Parathyroid adenoma (tissue), 2 donors: ENCODE results near the gene XXYLT1.

Experiments
- H2AFZ ChIP-seq: fragments of 300-600 bp; sonication (generic); one replicate; pipeline ENCODE4 v1.7.0; 2017; ENCODE audit warnings: antibody characterized with exemption, mild to moderate bottlenecking
- H3K27ac ChIP-seq: fragments of 300-600 bp; sonication (generic); one replicate; pipeline ENCODE4 v1.7.0; 2017
- H3K27me3 ChIP-seq: fragments of 300-600 bp; sonication (generic); one replicate; pipeline ENCODE4 v1.7.0; 2017; ENCODE audit warnings: low read length; ENCODE audit not compliant: control insufficient read depth, insufficient read depth
- H3K36me3 ChIP-seq: fragments of 300-600 bp; sonication (generic); one replicate; pipeline ENCODE4 v1.7.0; 2017; ENCODE audit warnings: low read length; ENCODE audit not compliant: control insufficient read depth, insufficient read depth
- H3K4me1 ChIP-seq: fragments of 300-600 bp; sonication (generic); one replicate; pipeline ENCODE4 v1.7.0; 2017; ENCODE audit warnings: control low read depth
- H3K4me2 ChIP-seq: fragments of 300-600 bp; sonication (generic); one replicate; pipeline ENCODE4 v1.7.0; 2017; ENCODE audit warnings: low read length
- H3K4me3 ChIP-seq: fragments of 300-600 bp; sonication (generic); one replicate; pipeline ENCODE4 v1.7.0; 2017; ENCODE audit warnings: low read depth, low read length
- H3K79me2 ChIP-seq: fragments of 300-600 bp; sonication (generic); one replicate; pipeline ENCODE4 v1.7.0; 2017; ENCODE audit warnings: control low read depth
- H3K9ac ChIP-seq: fragments of 300-600 bp; sonication (generic); one replicate; pipeline ENCODE4 v1.7.0; 2017; ENCODE audit warnings: mild to moderate bottlenecking
- H3K9me3 ChIP-seq: fragments of 300-600 bp; sonication (generic); one replicate; pipeline ENCODE4 v1.7.0; 2017; ENCODE audit warnings: low read length; ENCODE audit not compliant: control insufficient read depth
- TF ChIP-seq, protein P1 (sequence below): fragments of 300-600 bp; sonication (generic); IDR thresholded peaks from one replicate; pipeline ENCODE4 v1.7.0; 2017; ENCODE audit warnings: antibody characterized with exemption, mild to moderate bottlenecking
- donor health status: primary hyperparathyroidism.

The XXYLT1 gene

DNA sequence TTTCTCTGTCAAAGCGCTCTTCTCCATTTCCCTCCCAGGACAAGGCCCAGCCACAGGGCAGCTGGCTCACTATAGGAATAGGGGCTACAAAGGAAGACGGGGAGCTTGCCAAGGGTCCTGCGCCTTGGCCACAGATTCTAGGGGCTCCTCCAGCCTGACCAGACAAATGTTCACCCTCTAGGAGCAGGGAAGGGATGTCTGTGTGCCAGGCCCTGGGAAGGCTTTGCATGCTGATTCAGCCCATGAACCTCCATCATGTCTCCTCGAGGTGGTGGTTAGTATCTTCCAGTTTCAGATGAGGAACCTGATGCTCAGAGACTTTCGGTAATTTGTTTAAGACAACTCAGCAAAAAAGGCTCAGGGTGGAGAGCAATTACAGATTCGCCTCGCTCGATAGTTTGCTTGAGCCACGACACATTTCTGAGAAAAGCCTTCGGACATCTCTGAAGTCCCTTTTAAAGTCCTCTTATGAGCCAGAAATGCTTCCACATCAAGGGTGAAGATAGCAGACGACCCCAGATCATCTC lies 110.0 kb downstream of the XXYLT1 start:
- no peaks in the 10 kb centered on the region for H3K27me3 ChIP-seq
- no peak overlapping the region for H2AFZ ChIP-seq
- no peaks in the 10 kb centered on the region for H3K36me3 ChIP-seq
- H3K9me3 ChIP-seq, result no peaks in the 10 kb centered on the region
- H3K27ac ChIP-seq, result peak overlapping the region; percentile 40
- no peak overlapping the region for H3K9ac ChIP-seq
- no peak overlapping the region for H3K4me2 ChIP-seq
- TF ChIP-seq, protein P1, sequence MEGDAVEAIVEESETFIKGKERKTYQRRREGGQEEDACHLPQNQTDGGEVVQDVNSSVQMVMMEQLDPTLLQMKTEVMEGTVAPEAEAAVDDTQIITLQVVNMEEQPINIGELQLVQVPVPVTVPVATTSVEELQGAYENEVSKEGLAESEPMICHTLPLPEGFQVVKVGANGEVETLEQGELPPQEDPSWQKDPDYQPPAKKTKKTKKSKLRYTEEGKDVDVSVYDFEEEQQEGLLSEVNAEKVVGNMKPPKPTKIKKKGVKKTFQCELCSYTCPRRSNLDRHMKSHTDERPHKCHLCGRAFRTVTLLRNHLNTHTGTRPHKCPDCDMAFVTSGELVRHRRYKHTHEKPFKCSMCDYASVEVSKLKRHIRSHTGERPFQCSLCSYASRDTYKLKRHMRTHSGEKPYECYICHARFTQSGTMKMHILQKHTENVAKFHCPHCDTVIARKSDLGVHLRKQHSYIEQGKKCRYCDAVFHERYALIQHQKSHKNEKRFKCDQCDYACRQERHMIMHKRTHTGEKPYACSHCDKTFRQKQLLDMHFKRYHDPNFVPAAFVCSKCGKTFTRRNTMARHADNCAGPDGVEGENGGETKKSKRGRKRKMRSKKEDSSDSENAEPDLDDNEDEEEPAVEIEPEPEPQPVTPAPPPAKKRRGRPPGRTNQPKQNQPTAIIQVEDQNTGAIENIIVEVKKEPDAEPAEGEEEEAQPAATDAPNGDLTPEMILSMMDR, result no peak
- H3K4me1 ChIP-seq, result peaks cover 29% of the 10 kb centered on the region
- no peaks in the 10 kb centered on the region for H3K79me2 ChIP-seq
- H3K4me3 ChIP-seq, result no peak overlapping the region

DNA sequence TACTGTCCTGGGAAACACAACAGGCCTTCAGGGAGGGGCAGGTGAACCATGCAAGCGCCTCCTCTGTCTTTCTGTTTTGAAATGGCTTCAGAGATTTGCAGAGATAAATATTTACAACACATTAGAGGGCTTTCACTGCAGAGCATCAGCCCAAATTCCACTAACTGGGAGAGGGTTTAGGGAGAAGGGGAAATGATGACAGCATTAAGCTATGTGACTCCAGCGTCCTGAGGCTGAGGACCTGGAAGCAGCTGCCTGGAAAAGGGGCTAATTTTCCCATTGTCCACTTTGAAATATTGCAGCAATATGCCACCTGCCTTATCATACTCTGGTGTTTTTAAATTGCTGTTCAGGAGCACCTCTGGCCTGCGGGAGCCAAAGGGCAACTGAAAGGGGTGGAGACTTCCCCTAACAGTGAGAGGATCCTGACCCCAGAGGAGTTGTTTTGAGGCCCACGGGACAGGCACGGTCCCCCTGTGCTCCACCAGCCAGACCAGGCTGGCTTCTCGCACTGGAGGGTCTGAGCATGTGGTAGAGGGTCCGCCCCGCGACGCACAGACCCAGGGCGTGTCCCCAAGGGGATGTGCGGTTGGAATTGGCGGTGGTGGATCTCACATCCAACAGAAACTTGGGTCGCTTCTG lies 110.6 kb downstream of the XXYLT1 start:
- Histone ChIP-seq H3K27me3 (no peaks in the 10 kb centered on the region), H3K4me2 (no peak overlapping the region), H3K4me3 (no peak overlapping the region), H3K9me3 (no peaks in the 10 kb centered on the region), H3K79me2 (no peaks in the 10 kb centered on the region), H3K36me3 (no peaks in the 10 kb centered on the region), H3K9ac (no peak overlapping the region), H3K4me1 (peaks cover 29% of the 10 kb centered on the region), H2AFZ (peak overlapping the region; percentile 30), H3K27ac (peak overlapping the region; percentile 40)
- TF ChIP-seq, protein P1, result no peak

DNA sequence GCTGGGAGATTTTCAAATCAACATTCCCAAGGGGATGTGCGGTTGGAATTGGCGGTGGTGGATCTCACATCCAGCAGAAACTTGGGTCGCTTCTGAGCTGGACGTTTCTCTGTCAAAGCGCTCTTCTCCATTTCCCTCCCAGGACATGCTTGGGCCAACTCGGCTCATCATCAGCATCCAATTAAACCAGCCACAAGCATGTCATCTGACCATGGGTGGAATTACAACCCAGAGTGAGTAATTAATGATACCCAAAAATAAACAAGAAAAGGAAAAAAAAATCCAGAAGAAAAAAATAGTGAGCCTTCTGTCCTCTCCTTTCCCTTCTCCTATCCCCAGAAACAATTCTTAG lies 111.2 kb downstream of the XXYLT1 start:
- H3K4me2 ChIP-seq, result no peak overlapping the region
- H3K36me3 ChIP-seq, result no peaks in the 10 kb centered on the region
- H3K4me3 ChIP-seq, result no peak overlapping the region
- no peaks in the 10 kb centered on the region for H3K27me3 ChIP-seq
- H3K27ac ChIP-seq, result peak overlapping the region; percentile 40
- H2AFZ ChIP-seq, result peak overlapping the region; percentile 30
- no peaks in the 10 kb centered on the region for H3K9me3 ChIP-seq
- TF ChIP-seq, protein P1, result no peak
- H3K9ac ChIP-seq, result no peak overlapping the region
- H3K4me1 ChIP-seq, result peaks cover 30% of the 10 kb centered on the region
- no peaks in the 10 kb centered on the region for H3K79me2 ChIP-seq

DNA sequence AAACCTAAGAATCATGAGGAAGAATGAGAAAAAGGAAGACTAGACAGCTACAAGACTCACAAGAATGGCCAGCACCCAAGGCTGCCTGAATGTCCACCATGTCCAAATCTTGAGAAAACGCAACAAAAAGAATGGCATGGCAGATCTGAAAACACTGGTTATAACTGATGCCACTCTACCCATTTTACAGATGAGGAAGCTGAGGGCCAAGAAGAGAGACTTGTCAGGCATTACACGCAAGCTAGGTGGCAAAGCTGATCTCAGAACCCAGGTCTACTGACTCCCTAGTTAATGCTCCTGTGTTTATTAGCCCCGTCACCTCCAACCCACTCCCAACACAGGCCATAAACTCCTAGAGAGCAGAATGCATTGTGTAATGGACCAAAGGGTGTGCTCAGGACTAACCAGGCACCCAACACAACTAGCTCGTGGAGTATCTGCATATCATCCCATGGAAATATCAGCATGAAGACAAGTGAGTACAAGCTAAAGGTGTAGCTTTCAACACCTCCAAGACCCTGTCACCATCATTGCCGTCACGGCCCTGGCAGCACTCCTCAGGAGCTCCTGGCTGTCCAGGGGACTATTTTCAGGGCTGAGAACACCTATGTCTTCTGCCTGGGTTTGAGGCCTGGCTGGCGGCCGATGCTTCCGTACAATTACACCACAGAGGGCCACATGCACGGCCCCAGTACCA lies 111.7 kb downstream of the XXYLT1 start:
- no peak overlapping the region for H3K9ac ChIP-seq
- peak overlapping the region; percentile 40 for H3K27ac ChIP-seq
- H2AFZ ChIP-seq, result no peak overlapping the region
- TF ChIP-seq, protein P1, result no peak
- no peaks in the 10 kb centered on the region for H3K9me3 ChIP-seq
- H3K27me3 ChIP-seq, result no peaks in the 10 kb centered on the region
- H3K4me2 ChIP-seq, result no peak overlapping the region
- H3K4me3 ChIP-seq, result no peak overlapping the region
- H3K36me3 ChIP-seq, result no peaks in the 10 kb centered on the region
- no peaks in the 10 kb centered on the region for H3K79me2 ChIP-seq
- H3K4me1 ChIP-seq, result peaks cover 34% of the 10 kb centered on the region
